Non-pigmented ciliary epithelial cell (primary cell): Measurements from ENCODE around the gene CAMSAP2.
"Not testable (repeated sequence)": the region's sequence is repeated elsewhere in the genome, so short reads cannot be mapped to it uniquely, and the experiment has no call there.

Experiments
- DNase-seq: peaks from one replicate; pipeline ENCODE4 v3.0.0-alpha.2; 2010; ENCODE audit warnings: low read depth

The CAMSAP2 gene

GRCh38 chr1:200739702-200740570 lies 1.2 kb downstream of the CAMSAP2 start:
- DNase-seq, result no peak

DNA sequence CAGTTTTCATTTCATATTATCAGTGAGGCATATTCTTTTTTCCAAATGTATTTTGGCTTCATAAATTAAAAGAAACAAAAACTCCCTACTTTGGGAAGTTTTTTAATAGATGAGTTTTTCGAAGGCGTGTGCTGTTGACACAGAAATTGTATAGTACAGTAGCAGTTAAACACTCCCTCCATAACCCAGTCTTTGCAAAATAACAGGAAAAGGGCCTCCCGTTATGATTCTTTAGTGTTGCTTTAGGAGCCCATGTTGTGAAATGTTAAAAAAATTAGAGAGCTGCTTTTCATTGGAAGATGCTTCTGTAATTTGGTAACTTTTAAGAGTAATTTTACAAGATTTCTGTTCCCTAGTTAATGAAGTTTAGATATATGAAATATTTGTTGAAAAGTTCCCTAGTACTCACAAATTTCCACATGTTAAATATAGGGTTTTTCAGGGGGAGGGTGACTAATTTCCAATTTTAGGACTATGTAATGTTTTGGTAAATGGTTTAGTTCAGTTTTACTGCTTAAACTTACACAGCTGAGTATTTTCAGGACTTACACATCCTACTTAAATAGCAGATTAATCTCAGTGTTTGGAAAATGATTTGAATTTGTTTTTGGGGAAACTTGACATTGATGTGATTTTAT lies 2.0 kb downstream of the CAMSAP2 start:
- DNase-seq, result no peak

GRCh38 chr1:200741551-200742207 lies 3.0 kb downstream of the CAMSAP2 start:
- DNase-seq, result no peak

GRCh38 chr1:200744143-200744542 lies 5.5 kb downstream of the CAMSAP2 start:
- no peak for DNase-seq

GRCh38 chr1:200749090-200749489 lies 10.4 kb downstream of the CAMSAP2 start:
- DNase-seq, result no peak

- DNase-seq, result not testable (repeated sequence)
Measured at GRCh38 chr1:200750749-200751148, 12.1 kb downstream of the CAMSAP2 start.

DNA sequence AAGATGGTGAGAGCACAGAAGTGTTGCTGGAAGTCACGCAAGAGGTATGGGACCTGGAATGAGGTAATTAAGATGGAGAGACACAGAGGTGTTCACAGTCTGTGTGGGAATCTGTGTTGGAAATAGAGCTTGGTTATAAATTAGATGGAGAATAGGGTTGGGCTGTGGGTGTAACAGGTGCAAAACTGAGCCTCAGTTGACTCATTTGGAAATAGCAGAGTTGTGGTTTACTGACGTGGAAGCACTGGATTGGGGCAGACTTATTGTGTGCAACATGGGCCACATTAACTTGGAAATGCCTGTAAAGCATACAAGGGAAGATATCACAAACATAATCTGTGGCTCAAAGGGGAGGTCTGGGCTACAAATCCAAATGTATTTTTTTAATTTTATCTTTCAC lies 13.0 kb downstream of the CAMSAP2 start:
- DNase-seq, result no peak

GRCh38 chr1:200753650-200754198 lies 15.0 kb downstream of the CAMSAP2 start:
- DNase-seq, result no peak

- DNase-seq, result no peak
Measured at GRCh38 chr1:200755456-200755855, 16.8 kb downstream of the CAMSAP2 start.

DNA sequence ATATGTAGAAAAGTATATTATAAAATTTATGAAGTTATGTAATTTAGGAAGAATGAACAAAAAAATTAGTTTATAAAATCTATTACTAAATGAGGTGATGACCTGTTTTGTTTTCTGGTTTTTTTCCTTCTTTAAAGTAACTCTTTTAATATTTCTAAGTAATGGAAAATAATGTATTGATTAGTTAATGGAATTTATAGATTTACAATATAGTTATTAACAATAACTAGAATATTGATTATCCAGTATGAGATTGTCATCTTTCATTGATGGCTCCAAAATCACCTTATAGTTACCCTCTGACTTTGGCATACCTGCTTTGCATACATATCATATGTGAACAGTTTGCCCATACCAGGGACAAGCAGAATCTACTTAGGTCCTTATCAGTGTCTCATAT lies 23.4 kb downstream of the CAMSAP2 start:
- no peak for DNase-seq

GRCh38 chr1:200767321-200767720 lies 28.6 kb downstream of the CAMSAP2 start:
- no peak for DNase-seq

GRCh38 chr1:200771625-200772555 lies 33.2 kb downstream of the CAMSAP2 start:
- no peak for DNase-seq

DNA sequence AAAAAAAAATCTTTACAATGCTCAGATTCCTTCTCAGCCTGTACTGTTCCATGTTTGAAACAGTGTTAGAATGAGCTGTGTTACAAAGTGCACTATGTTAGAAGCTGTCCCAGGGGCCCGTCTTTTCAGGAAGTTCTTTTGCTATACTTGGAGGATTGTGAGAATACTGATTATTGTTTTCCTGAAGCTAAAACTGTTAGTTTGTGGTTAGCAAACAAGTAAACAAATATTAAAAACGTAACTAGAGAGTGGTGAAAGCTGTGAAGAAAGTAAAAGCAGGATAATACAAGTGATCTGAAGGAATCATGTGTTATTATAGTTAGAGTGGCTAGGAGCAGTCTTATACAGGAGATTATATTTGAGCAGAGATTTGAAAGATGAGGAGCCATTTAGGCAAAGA lies 35.6 kb downstream of the CAMSAP2 start:
- DNase-seq, result no peak

DNA sequence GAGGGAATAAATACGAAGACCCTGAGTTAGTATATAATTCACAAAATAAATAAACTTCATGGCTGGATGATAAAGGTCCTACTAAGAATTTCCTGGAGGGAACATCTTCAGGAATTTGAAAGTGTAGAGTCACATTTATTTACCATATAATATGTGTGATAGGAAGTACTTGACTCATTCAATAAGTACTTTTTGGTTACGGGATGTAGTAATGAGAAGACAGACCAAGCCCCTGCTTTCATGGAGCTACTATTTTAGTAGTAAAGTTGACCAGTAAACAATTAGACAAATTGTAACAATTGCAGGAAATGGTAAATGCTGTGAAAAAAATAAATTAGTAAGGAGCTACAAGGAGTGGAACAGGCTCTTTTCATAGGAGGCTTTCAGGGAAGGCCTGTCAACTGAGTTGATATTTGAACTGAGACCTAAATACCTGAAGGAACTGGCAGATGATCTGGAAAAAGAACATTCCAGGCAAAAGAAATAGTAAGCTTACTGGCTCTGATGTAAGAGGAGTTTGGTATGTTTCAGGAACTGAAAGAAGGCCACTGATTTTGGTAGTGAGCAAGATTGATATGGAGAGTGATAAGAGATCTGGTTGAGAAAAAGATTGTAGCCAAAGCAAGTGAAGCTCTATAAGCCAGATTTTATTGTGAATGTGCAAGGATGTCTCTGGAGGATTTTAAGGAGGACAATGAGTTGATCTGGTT lies 36.2 kb downstream of the CAMSAP2 start:
- no peak for DNase-seq

GRCh38 chr1:200775850-200776249 lies 37.2 kb downstream of the CAMSAP2 start:
- DNase-seq, result no peak

DNA sequence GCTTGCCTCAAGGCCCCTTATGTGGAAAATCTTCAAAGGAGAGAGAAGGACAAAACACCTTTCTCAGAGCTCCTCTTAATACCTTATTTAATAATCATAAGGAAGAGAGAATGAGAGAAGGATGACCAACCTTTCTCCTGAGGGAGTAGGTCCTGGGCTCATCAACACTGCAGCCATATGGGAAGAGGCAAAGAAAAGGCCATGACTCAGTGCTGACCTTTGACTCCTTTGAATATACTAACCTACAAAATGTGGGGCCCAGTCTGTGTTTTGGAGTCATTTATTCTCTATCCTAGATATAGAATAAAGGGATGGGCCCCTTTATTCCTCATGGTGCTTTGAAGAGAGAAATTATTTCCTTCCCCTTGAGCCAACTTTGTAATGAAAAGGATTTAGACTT lies 38.3 kb downstream of the CAMSAP2 start:
- DNase-seq, result no peak

DNA sequence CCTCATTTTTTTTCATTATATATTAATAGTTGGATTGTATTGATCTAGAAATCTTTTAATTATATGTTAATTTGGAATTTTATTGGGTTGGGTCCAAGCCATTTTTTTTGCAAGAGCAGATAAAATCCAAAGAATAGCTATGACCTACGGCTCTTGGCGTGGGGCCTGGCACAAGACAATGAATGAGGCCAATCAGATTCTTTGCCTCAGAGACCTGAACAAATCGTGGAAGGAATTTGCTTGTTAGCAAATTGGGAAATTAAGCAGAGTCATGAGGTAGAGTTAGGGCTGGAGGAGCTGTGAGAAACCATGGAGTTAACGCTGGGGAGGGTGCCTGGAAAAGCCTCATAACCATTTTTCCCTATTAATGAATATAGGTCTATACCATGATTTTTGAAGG lies 40.1 kb downstream of the CAMSAP2 start:
- no peak for DNase-seq

DNA sequence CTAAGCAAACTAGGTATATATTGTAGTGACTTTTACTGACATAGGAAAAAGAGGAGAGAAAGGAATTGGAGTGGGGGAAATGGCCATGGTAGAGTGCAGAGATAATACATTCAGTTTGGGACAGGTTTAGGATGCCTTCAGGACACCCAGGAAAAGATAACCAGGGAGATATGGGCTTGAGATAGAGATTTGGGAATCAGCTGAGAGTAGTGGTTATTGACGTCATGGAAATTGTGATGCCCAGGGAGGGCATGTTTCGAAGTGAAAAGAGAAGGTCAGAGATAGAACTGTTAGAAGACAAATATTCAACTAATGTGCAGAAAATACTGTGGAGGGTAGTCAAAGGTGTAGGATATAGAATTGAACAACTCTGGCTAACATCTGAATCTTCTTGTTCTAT lies 40.6 kb downstream of the CAMSAP2 start:
- no peak for DNase-seq

- no peak for DNase-seq
Measured at GRCh38 chr1:200780545-200781369, 42.1 kb downstream of the CAMSAP2 start.

- DNase-seq, result no peak
Measured at GRCh38 chr1:200783926-200784325, 45.2 kb downstream of the CAMSAP2 start.
